Left ventricle myocardium inferior (tissue), 1 donor: ENCODE measurements around the gene LRCH2. TPM values are rescaled to one million over a fixed set of nuclear protein-coding genes. Genes with fewer than 3 reads are reported as not detected.

Experiments
- DNase-seq: peaks from one replicate; pipeline ENCODE4 v3.0.0-alpha.2; 2020
- H3K27ac ChIP-seq: fragments of 200-600 bp; replicated peaks from 2 replicates; pipeline ENCODE4 v1.8.0; 2021
- H3K27me3 ChIP-seq: fragments of 200-600 bp; 2 replicates; pipeline ENCODE4 v1.8.0; 2021; ENCODE audit warnings: low read depth
- H3K36me3 ChIP-seq: fragments of 200-600 bp; 2 replicates; pipeline ENCODE4 v1.8.0; 2021
- H3K4me1 ChIP-seq: fragments of 200-600 bp; 2 replicates; pipeline ENCODE4 v1.8.0; 2021
- H3K4me3 ChIP-seq: fragments of 200-600 bp; 2 replicates; pipeline ENCODE4 v1.8.0; 2021; ENCODE audit warnings: mild to moderate bottlenecking, moderate library complexity
- H3K9me3 ChIP-seq: fragments of 200-600 bp; replicated peaks from 2 replicates; pipeline ENCODE4 v1.8.0; 2021
- CTCF ChIP-seq: fragments of 200-600 bp; IDR thresholded peaks from 2 replicates; pipeline ENCODE4 v1.8.0; 2021; ENCODE audit warnings: antibody characterized with exemption, mild to moderate bottlenecking, borderline replicate concordance
- intact Hi-C: fragments of 100-400 bp; cut with micrococcal nuclease; formaldehyde crosslinking; loops from one replicate; pipeline ENCODE4 v1.11.0; 2022
- total RNA-seq: library from RNA; stranded (reverse); fragmentation: NEBNext Ultra II Directional; extraction: Animal tissue kit (Norgen Biotek cat#: 25700); gene quantifications from one replicate; pipeline ENCODE4 v1.2.1, GENCODE V29; 2021
- donor health status: DM: no; HTN: yes; CAD: no; lungs with severe emphysema.

The LRCH2 gene
- total RNA-seq, 1 donor from 2014 or later, result 1.0 TPM

- intact Hi-C loops, result no loop called here
- DNase-seq, result no peak
- H3K27me3 ChIP-seq, result no peaks in the 10 kb centered on the region
- H3K36me3 ChIP-seq, result no peaks in the 10 kb centered on the region
- no peak within 1 kb of the TSS for H3K27ac ChIP-seq
- H3K4me3 ChIP-seq, result no peak within 1 kb of the TSS
- TF ChIP-seq CTCF, result no peak
- H3K9me3 ChIP-seq, result no peaks in the 10 kb centered on the region
- H3K4me1 ChIP-seq, result no peaks in the 10 kb centered on the region
These were observed 44.8 kb downstream of the LRCH2 start, which contains the start of gene RBMXL3 for GRCh38 chrX:115189110-115189509. TSS of gene RBMXL3 (plus strand) at chrX:115189410. CDS start at chrX:115189442, 32 bp downstream.

- Histone ChIP-seq H3K4me3 (no peak overlapping the region), H3K9me3 (no peaks in the 10 kb centered on the region), H3K27me3 (no peaks in the 10 kb centered on the region), H3K36me3 (no peaks in the 10 kb centered on the region), H3K27ac (no peak overlapping the region), H3K4me1 (no peaks in the 10 kb centered on the region)
- intact Hi-C loops, result no loop called here
- TF ChIP-seq CTCF, result no peak
- DNase-seq, result no peak
These were observed 49.9 kb downstream of the LRCH2 start for GRCh38 chrX:115183980-115184379.

GRCh38 chrX:115178473-115178872 lies 55.4 kb downstream of the LRCH2 start:
- Histone ChIP-seq H3K36me3 (no peaks in the 10 kb centered on the region), H3K4me3 (no peak overlapping the region), H3K4me1 (no peaks in the 10 kb centered on the region), H3K27me3 (no peaks in the 10 kb centered on the region), H3K9me3 (no peaks in the 10 kb centered on the region), H3K27ac (no peak overlapping the region)
- no peak for TF ChIP-seq CTCF
- intact Hi-C loops, result no loop called here
- no peak for DNase-seq

- Histone ChIP-seq H3K27ac (no peak overlapping the region), H3K9me3 (no peaks in the 10 kb centered on the region), H3K4me3 (no peak overlapping the region), H3K27me3 (no peaks in the 10 kb centered on the region), H3K36me3 (no peaks in the 10 kb centered on the region), H3K4me1 (no peaks in the 10 kb centered on the region)
- no peak for TF ChIP-seq CTCF
- intact Hi-C loops, result no loop called here
- no peak for DNase-seq
These were observed 56.0 kb downstream of the LRCH2 start for GRCh38 chrX:115177932-115178331.

- Histone ChIP-seq H3K27ac (no peak overlapping the region), H3K36me3 (no peaks in the 10 kb centered on the region), H3K27me3 (no peaks in the 10 kb centered on the region), H3K9me3 (no peaks in the 10 kb centered on the region), H3K4me1 (no peaks in the 10 kb centered on the region), H3K4me3 (no peak overlapping the region)
- DNase-seq, result no peak
- TF ChIP-seq CTCF, result no peak
- intact Hi-C loops, result no loop called here
These were observed 59.3 kb downstream of the LRCH2 start for GRCh38 chrX:115174548-115174947.

- H3K9me3 ChIP-seq, result no peaks in the 10 kb centered on the region
- TF ChIP-seq CTCF, result no peak
- no peaks in the 10 kb centered on the region for H3K27me3 ChIP-seq
- H3K4me1 ChIP-seq, result no peaks in the 10 kb centered on the region
- intact Hi-C loops, result no loop called here
- DNase-seq, result no peak
- H3K27ac ChIP-seq, result no peak overlapping the region
- no peaks in the 10 kb centered on the region for H3K36me3 ChIP-seq
- no peak overlapping the region for H3K4me3 ChIP-seq
These were observed 60.7 kb downstream of the LRCH2 start for GRCh38 chrX:115173181-115173580.
